ENCODE data around the gene ROBO1. TPM values are rescaled to one million over a fixed set of nuclear protein-coding genes. Genes with fewer than 3 reads are reported as not detected.

Gene ROBO1
- total RNA-seq, 1 donor from 2014 or later = 13.4 TPM

DNA sequence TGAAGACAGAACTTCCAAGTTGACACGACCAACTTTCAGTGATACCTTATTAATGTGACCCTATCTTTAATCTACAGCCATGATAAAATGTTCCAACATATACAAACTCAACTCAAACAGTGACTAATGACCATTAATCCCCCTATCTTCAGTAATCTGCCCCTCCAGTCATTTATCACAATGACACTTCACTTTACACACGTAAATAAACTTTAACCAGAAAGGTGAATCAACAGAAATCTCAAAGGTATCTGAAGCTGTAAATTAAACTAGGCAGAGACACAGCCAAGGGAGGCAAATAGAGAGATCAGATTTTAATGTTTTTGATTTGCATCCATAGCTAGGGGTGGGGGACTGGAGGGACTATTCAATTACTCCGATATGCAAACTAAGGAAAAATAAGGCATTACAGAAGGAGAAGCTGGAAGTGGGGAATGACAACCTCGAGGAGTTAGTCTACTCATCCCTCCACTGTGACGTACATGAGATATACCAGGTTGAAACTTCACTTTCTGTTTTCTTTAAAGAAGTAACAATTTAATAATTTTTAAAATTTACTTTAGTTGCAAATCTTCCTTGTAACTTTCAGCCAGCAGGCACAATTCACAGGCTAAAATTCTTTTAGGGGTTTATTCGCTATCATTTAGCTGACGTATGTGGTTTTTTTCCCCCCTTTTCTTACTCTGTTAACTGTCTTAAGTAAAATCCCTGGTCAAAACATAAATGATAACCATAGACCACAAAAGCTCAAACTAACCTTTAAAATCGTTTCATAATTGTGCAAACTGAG is 751.0 kb downstream of the ROBO1 start:
- Histone ChIP-seq H3K4me1 (peaks cover 0 to 12% of the 10 kb centered on the region in 2 donors), H3K36me3 (no peaks in the 10 kb centered on the region), H3K9me3 (no peaks in the 10 kb centered on the region), H3K27ac (peak overlapping the region in 1 of 2 donors; percentile 32), H3K4me3 (peak overlapping the region; percentile 76 to 81), H3K27me3 (no peaks in the 10 kb centered on the region)
- intact Hi-C loops (cut with DNase I) = no loop called here
- no peak for DNase-seq (ENCODE audit: low spot score in 2 of 2)
- TF ChIP-seq, protein P1, sequence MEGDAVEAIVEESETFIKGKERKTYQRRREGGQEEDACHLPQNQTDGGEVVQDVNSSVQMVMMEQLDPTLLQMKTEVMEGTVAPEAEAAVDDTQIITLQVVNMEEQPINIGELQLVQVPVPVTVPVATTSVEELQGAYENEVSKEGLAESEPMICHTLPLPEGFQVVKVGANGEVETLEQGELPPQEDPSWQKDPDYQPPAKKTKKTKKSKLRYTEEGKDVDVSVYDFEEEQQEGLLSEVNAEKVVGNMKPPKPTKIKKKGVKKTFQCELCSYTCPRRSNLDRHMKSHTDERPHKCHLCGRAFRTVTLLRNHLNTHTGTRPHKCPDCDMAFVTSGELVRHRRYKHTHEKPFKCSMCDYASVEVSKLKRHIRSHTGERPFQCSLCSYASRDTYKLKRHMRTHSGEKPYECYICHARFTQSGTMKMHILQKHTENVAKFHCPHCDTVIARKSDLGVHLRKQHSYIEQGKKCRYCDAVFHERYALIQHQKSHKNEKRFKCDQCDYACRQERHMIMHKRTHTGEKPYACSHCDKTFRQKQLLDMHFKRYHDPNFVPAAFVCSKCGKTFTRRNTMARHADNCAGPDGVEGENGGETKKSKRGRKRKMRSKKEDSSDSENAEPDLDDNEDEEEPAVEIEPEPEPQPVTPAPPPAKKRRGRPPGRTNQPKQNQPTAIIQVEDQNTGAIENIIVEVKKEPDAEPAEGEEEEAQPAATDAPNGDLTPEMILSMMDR (IDR thresholded peaks at IDR 0.05) = no peak

DNA sequence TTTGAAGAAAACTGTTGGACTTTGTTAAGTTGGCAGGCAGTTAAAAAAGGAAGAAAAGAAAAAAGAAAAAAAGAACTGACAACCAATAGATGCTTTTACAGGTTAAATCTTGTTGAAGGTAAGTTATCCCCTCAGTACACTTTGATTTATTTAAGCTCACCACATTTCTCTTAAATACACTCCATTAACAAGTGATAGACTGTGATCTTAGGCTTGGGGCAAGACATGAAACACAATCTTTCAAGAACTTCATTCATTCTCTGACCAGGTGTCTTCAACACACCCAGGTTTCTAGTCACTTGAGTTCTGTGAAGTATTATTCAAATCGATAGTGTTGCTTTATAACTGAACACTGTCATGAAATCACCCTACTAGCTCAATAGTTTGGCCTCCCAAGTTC is 751.9 kb downstream of the ROBO1 start:
- TF ChIP-seq, protein P1 (IDR thresholded peaks at IDR 0.05) = no peak
- intact Hi-C loops (cut with DNase I) = no loop called here
- no peak for DNase-seq (ENCODE audit: low spot score in 2 of 2)
- H3K27ac ChIP-seq = no peak overlapping the region
- H3K9me3 ChIP-seq = no peaks in the 10 kb centered on the region
- peak overlapping the region in 1 of 2 donors; percentile 76 for H3K4me3 ChIP-seq
- H3K36me3 ChIP-seq = no peaks in the 10 kb centered on the region
- no peaks in the 10 kb centered on the region for H3K27me3 ChIP-seq
- peaks cover 0 to 12% of the 10 kb centered on the region in 2 donors for H3K4me1 ChIP-seq

DNA sequence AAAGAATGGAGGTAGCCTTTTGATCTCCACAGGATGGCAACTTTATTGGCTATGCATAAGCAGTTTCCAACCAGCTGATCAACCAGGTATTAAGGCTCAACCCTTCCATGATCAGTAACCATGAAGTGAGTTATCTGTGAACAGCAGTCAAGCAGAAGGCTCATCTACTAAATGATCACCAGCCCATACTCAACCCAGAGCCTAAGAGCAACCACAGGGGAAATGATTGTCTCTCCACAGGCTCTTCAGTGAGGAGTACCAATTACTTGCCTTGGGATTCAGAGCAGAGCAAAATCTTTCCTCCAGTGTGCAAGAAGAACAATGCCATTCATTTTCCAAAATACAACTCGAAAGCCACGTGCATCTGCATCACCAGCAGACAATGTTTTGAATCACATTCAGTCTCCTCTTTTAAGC is 754.8 kb downstream of the ROBO1 start:
- Histone ChIP-seq H3K27me3 (no peaks in the 10 kb centered on the region), H3K9me3 (no peaks in the 10 kb centered on the region), H3K36me3 (no peaks in the 10 kb centered on the region), H3K27ac (no peak overlapping the region), H3K4me3 (no peak overlapping the region), H3K4me1 (peaks cover 0 to 9% of the 10 kb centered on the region in 2 donors)
- intact Hi-C loops (cut with DNase I) = no loop called here
- TF ChIP-seq, protein P1 (IDR thresholded peaks at IDR 0.05) = no peak
- DNase-seq (ENCODE audit: low spot score in 2 of 2) = no peak

DNA sequence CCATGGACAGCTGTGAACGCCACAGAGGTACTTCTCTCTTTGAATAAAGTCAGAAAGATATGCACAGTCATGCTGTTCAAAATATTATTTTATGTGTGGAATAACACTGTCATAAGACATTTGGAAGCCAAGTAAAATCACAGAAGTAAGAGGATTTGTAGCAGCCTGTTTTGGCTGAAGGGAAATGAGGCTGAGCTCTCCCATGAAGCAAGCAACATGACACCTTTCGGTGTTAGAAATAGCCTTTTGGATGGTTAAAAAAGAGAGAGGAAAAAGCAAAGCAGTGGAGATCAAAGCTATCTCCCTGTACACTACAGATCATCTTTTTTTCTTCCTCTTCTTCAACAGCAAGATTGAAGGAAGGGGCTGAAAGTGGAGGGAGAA is 755.3 kb downstream of the ROBO1 start:
- intact Hi-C loops (cut with DNase I) = no loop called here
- Histone ChIP-seq H3K4me3 (no peak overlapping the region), H3K27me3 (no peaks in the 10 kb centered on the region), H3K36me3 (no peaks in the 10 kb centered on the region), H3K4me1 (peaks cover 0 to 9% of the 10 kb centered on the region in 2 donors), H3K9me3 (no peaks in the 10 kb centered on the region), H3K27ac (peak overlapping the region in 1 of 2 donors; percentile 4)
- no peak for DNase-seq (ENCODE audit: low spot score in 2 of 2)
- TF ChIP-seq, protein P1 (IDR thresholded peaks at IDR 0.05) = no peak

DNA sequence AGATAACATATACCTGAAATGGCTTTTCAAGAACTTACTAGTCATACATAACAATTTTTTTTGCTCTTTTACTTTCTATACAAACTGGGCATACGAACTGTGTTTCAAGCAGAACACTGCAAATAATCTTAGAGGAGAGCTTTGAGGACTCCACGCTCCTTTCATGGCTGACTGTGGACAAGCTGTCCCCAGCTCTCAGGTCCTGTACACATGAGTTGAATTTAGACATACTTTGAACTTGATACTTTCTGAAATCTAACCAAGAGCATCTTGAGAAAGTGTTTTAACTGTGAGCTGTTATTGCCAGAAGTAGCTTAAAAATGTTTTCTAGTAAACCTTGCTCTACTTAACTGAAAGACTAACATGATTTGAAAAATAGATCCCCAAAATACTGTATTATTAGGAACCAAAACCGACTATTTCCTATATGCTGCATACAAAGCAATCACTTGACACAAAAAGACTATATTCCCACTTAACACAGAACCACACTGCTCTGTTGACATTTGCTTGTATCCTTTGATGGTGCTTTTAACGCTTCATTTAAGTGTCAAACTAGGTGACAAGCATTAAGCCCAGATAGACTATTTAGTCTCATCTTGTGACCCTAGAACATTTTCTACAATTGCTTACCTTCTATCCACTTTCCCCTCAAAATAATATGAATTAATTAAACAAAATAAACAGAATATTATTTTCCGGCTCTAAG is 755.8 kb downstream of the ROBO1 start:
- H3K36me3 ChIP-seq = no peaks in the 10 kb centered on the region
- intact Hi-C loops (cut with DNase I) = no loop called here
- H3K27me3 ChIP-seq = no peaks in the 10 kb centered on the region
- TF ChIP-seq, protein P1 (IDR thresholded peaks at IDR 0.05) = no peak
- H3K9me3 ChIP-seq = no peaks in the 10 kb centered on the region
- no peak overlapping the region for H3K27ac ChIP-seq
- DNase-seq (ENCODE audit: low spot score in 2 of 2) = no peak
- H3K4me1 ChIP-seq = peaks cover 0 to 9% of the 10 kb centered on the region in 2 donors
- H3K4me3 ChIP-seq = no peak overlapping the region

Measured in ascending aorta (tissue), 2 donors.